ENCODE measurements around the gene LPP.
"Not testable (repeated sequence)": the region's sequence is repeated elsewhere in the genome, so short reads cannot be mapped to it uniquely, and the experiment has no call there.

LPP gene

GRCh38 chr3:188397766-188398705, 244.1 kb downstream of the LPP start:
- DNase-seq (ENCODE audit: low read depth in 2 of 2), result no peak

GRCh38 chr3:188400494-188401243, 246.7 kb downstream of the LPP start:
- no peak for DNase-seq (ENCODE audit: low read depth in 2 of 2)

- DNase-seq (ENCODE audit: low read depth in 2 of 2), result no peak
Observed at GRCh38 chr3:188401244-188401993, 247.5 kb downstream of the LPP start.

- no peak for DNase-seq (ENCODE audit: low read depth in 2 of 2)
Observed at GRCh38 chr3:188402229-188402628, 248.3 kb downstream of the LPP start.

- no peak for DNase-seq (ENCODE audit: low read depth in 2 of 2)
Observed at GRCh38 chr3:188403404-188403803, 249.4 kb downstream of the LPP start.

- no peak for DNase-seq (ENCODE audit: low read depth in 2 of 2)
Observed at GRCh38 chr3:188404124-188404523, 250.2 kb downstream of the LPP start.

GRCh38 chr3:188404701-188405100, 250.7 kb downstream of the LPP start:
- no peak for DNase-seq (ENCODE audit: low read depth in 2 of 2)

- no peak for DNase-seq (ENCODE audit: low read depth in 2 of 2)
Observed at GRCh38 chr3:188407158-188407880, 253.4 kb downstream of the LPP start.

GRCh38 chr3:188408831-188409230, 254.9 kb downstream of the LPP start:
- no peak for DNase-seq (ENCODE audit: low read depth in 2 of 2)

- no peak for DNase-seq (ENCODE audit: low read depth in 2 of 2)
Observed at GRCh38 chr3:188411750-188412149, 257.8 kb downstream of the LPP start.

- no peak for DNase-seq (ENCODE audit: low read depth in 2 of 2)
Observed at GRCh38 chr3:188415196-188415595, 261.2 kb downstream of the LPP start.

- no peak for DNase-seq (ENCODE audit: low read depth in 2 of 2)
Observed at GRCh38 chr3:188416041-188416440, 262.1 kb downstream of the LPP start.

- no peak for DNase-seq (ENCODE audit: low read depth in 2 of 2)
Observed at GRCh38 chr3:188417271-188417696, 263.3 kb downstream of the LPP start.

- no peak for DNase-seq (ENCODE audit: low read depth in 2 of 2)
Observed at GRCh38 chr3:188417766-188418165, 263.8 kb downstream of the LPP start.

GRCh38 chr3:188421151-188421821, 267.3 kb downstream of the LPP start:
- DNase-seq (ENCODE audit: low read depth in 2 of 2), result no peak

GRCh38 chr3:188421836-188422540, 268.0 kb downstream of the LPP start:
- DNase-seq (ENCODE audit: low read depth in 2 of 2), result no peak

- DNase-seq (ENCODE audit: low read depth in 2 of 2), result not testable (repeated sequence)
Observed at GRCh38 chr3:188427981-188428380, 274.0 kb downstream of the LPP start.

GRCh38 chr3:188431040-188431439, 277.1 kb downstream of the LPP start:
- no peak for DNase-seq (ENCODE audit: low read depth in 2 of 2)

GRCh38 chr3:188431553-188431952, 277.6 kb downstream of the LPP start:
- no peak for DNase-seq (ENCODE audit: low read depth in 2 of 2)
